WTC11 (cell line): ENCODE data around the gene RNASET2. TPM values are rescaled to one million over a fixed set of nuclear protein-coding genes. Genes with fewer than 3 reads are reported as not detected.

ENCODE experiments used
- ATAC-seq: fragments of 200-7000 bp; cut with Tn5 transposase; 2 replicates; pipeline ENCODE4 v1.10.0; 2021; ENCODE audit warnings: mild to moderate bottlenecking, moderate library complexity
- CTCF ChIA-PET: fragments of 300-600 bp; sonication (Branson Sonifier 250); formaldehyde crosslinking; loops from one replicate; lab custom pipeline; 2021; ENCODE audit warnings: antibody characterized with exemption; lab: Charles Lee
- POLR2A ChIA-PET: fragments of 350-600 bp; sonication (Branson Sonifier 250); formaldehyde crosslinking; loops from one replicate; lab custom pipeline; 2021; ENCODE audit warnings: antibody characterized with exemption; lab: Charles Lee
- DNase-seq: peaks from one replicate; pipeline ENCODE4 v3.0.0; 2021; ENCODE audit warnings: low spot score
- H3K27ac Mint-ChIP-seq: 2 replicates; pipeline ENCODE4 v1.8.0; 2021; ENCODE audit warnings: mixed read lengths
- H3K27me3 Mint-ChIP-seq: 2 replicates; pipeline ENCODE4 v1.8.0; 2021; ENCODE audit warnings: low read depth, mild to moderate bottlenecking, moderate library complexity, mixed read lengths
- H3K36me3 Mint-ChIP-seq: 2 replicates; pipeline ENCODE4 v1.8.0; 2021; ENCODE audit warnings: mixed read lengths
- H3K4me1 Mint-ChIP-seq: 2 replicates; pipeline ENCODE4 v1.8.0; 2022; ENCODE audit warnings: mixed read lengths
- H3K4me3 Mint-ChIP-seq: 2 replicates; pipeline ENCODE4 v1.8.0; 2021; ENCODE audit warnings: mild to moderate bottlenecking, moderate library complexity, mixed read lengths
- H3K9me3 Mint-ChIP-seq: 2 replicates; pipeline ENCODE4 v1.8.0; 2021; ENCODE audit warnings: mixed read lengths
- E2F1 ChIP-seq: sonication (generic); formaldehyde crosslinking; IDR thresholded peaks from 2 replicates; pipeline ENCODE4 v1.8.0; 2022; ENCODE audit warnings: mild to moderate bottlenecking, missing genetic modification reagents
- E2F4 ChIP-seq: sonication (generic); formaldehyde crosslinking; IDR thresholded peaks from 2 replicates; pipeline ENCODE4 v1.8.1; 2022; ENCODE audit warnings: low read depth, mild to moderate bottlenecking, moderate library complexity, missing genetic modification reagents, borderline replicate concordance
- ERG ChIP-seq: fragments of 250-450 bp; sonication (Bioruptor Pico); IDR thresholded peaks from 2 replicates; pipeline ENCODE4 v1.8.0; 2021; ENCODE audit warnings: mild to moderate bottlenecking
- NFATC4 ChIP-seq: fragments of 250-450 bp; sonication (Bioruptor Pico); IDR thresholded peaks from 2 replicates; pipeline ENCODE4 v1.9.0; 2021; ENCODE audit warnings: mild to moderate bottlenecking
- RELA ChIP-seq: sonication (generic); formaldehyde crosslinking; IDR thresholded peaks from 2 replicates; pipeline ENCODE4 v1.8.1; 2022; ENCODE audit warnings: missing genetic modification reagents, mild to moderate bottlenecking, borderline replicate concordance
- TEAD4 ChIP-seq: sonication (generic); formaldehyde crosslinking; IDR thresholded peaks from 2 replicates; pipeline ENCODE4 v1.8.0; 2022; ENCODE audit warnings: mild to moderate bottlenecking, missing genetic modification reagents
- TP53 ChIP-seq: sonication (generic); formaldehyde crosslinking; IDR thresholded peaks from 2 replicates; pipeline ENCODE4 v1.8.1; 2023; ENCODE audit warnings: mild to moderate bottlenecking, missing genetic modification reagents
- USF1 ChIP-seq: sonication (generic); formaldehyde crosslinking; IDR thresholded peaks from 2 replicates; pipeline ENCODE4 v1.8.0; 2022; ENCODE audit warnings: mild to moderate bottlenecking, missing genetic modification reagents
- USF2 ChIP-seq: sonication (generic); formaldehyde crosslinking; IDR thresholded peaks from 2 replicates; pipeline ENCODE4 v1.8.1; 2023; ENCODE audit warnings: mild to moderate bottlenecking, missing genetic modification reagents, moderate library complexity
- ZNF232 ChIP-seq: sonication (generic); formaldehyde crosslinking; IDR thresholded peaks from 2 replicates; pipeline ENCODE4 v1.8.0; 2022; ENCODE audit warnings: mild to moderate bottlenecking, missing genetic modification reagents
- total RNA-seq: library from RNA; stranded (reverse); gene quantifications from 3 replicates; pipeline ENCODE4 v1.2.3, GENCODE V29; 2021
- TF ChIP-seq, protein P1 (sequence below): sonication (generic); formaldehyde crosslinking; IDR thresholded peaks from 2 replicates; pipeline ENCODE4 v1.8.0; 2023; ENCODE audit warnings: missing genetic modification reagents, mild to moderate bottlenecking, borderline replicate concordance
- TF ChIP-seq, protein P2 (sequence below): fragments of 250-450 bp; sonication (Bioruptor Pico); IDR thresholded peaks from 2 replicates; pipeline ENCODE4 v1.9.0; 2021; ENCODE audit warnings: mild to moderate bottlenecking
- TF ChIP-seq, protein P3 (sequence below): fragments of 250-450 bp; sonication (Bioruptor Pico); IDR thresholded peaks from 2 replicates; pipeline ENCODE4 v1.9.0; 2021; ENCODE audit warnings: mild to moderate bottlenecking
- TF ChIP-seq, protein P4 (sequence below): fragments of 250-450 bp; sonication (Bioruptor Pico); IDR thresholded peaks from 2 replicates; pipeline ENCODE4 v2.1.2; 2022; ENCODE audit warnings: mild to moderate bottlenecking, moderate library complexity

RNASET2 gene
- total RNA-seq, 1 experiment from 2014 or later = 35.6 TPM

DNA sequence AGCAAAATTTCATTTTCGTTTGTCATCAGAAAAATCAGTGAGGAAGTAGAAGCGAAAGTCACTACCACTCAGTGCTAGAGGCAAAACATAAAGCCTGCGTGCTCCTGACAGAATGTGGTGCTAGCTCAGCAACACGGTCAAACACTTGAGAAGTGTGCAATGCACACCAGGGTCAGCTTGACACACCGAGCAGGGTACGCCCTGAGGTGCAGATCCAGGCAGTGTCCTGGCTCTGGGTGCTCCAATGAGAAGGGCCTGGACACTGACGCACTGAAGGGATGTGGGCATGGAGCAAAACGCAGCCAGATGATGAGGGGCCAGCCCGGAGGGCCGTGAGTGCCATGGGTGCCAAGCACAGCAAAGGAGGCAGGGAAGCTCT is 5.9 kb downstream of the RNASET2 start:
- ChIA-PET POLR2A (no interaction called here), CTCF (interaction anchor here (1.0 to 3.1 kb wide), 7 partner anchors 27 to 235 kb away, joined by 3 to 44 read pairs (median 4); partner anchors contain the start of gene CEP43)
- Mint-ChIP-seq H3K9me3 (peaks cover 14% of the 10 kb centered on the region), H3K4me3 (no peak overlapping the region), H3K27me3 (peaks cover 6% of the 10 kb centered on the region), H3K4me1 (peaks cover 29% of the 10 kb centered on the region), H3K36me3 (peaks cover 47% of the 10 kb centered on the region), H3K27ac (peak overlapping the region; percentile 91)
- TF ChIP-seq, protein P1, sequence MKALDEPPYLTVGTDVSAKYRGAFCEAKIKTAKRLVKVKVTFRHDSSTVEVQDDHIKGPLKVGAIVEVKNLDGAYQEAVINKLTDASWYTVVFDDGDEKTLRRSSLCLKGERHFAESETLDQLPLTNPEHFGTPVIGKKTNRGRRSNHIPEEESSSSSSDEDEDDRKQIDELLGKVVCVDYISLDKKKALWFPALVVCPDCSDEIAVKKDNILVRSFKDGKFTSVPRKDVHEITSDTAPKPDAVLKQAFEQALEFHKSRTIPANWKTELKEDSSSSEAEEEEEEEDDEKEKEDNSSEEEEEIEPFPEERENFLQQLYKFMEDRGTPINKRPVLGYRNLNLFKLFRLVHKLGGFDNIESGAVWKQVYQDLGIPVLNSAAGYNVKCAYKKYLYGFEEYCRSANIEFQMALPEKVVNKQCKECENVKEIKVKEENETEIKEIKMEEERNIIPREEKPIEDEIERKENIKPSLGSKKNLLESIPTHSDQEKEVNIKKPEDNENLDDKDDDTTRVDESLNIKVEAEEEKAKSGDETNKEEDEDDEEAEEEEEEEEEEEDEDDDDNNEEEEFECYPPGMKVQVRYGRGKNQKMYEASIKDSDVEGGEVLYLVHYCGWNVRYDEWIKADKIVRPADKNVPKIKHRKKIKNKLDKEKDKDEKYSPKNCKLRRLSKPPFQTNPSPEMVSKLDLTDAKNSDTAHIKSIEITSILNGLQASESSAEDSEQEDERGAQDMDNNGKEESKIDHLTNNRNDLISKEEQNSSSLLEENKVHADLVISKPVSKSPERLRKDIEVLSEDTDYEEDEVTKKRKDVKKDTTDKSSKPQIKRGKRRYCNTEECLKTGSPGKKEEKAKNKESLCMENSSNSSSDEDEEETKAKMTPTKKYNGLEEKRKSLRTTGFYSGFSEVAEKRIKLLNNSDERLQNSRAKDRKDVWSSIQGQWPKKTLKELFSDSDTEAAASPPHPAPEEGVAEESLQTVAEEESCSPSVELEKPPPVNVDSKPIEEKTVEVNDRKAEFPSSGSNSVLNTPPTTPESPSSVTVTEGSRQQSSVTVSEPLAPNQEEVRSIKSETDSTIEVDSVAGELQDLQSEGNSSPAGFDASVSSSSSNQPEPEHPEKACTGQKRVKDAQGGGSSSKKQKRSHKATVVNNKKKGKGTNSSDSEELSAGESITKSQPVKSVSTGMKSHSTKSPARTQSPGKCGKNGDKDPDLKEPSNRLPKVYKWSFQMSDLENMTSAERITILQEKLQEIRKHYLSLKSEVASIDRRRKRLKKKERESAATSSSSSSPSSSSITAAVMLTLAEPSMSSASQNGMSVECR (CRISPR knock-in tag) = no peak
- no peak for TF ChIP-seq TEAD4 (CRISPR knock-in tag)
- no peak for TF ChIP-seq ERG
- no peak for TF ChIP-seq ZNF232 (CRISPR knock-in tag)
- TF ChIP-seq USF2 (CRISPR knock-in tag) = no peak
- no peak for TF ChIP-seq USF1 (CRISPR knock-in tag)
- no peak for TF ChIP-seq NFATC4 (CRISPR knock-in tag)
- TF ChIP-seq, protein P2, sequence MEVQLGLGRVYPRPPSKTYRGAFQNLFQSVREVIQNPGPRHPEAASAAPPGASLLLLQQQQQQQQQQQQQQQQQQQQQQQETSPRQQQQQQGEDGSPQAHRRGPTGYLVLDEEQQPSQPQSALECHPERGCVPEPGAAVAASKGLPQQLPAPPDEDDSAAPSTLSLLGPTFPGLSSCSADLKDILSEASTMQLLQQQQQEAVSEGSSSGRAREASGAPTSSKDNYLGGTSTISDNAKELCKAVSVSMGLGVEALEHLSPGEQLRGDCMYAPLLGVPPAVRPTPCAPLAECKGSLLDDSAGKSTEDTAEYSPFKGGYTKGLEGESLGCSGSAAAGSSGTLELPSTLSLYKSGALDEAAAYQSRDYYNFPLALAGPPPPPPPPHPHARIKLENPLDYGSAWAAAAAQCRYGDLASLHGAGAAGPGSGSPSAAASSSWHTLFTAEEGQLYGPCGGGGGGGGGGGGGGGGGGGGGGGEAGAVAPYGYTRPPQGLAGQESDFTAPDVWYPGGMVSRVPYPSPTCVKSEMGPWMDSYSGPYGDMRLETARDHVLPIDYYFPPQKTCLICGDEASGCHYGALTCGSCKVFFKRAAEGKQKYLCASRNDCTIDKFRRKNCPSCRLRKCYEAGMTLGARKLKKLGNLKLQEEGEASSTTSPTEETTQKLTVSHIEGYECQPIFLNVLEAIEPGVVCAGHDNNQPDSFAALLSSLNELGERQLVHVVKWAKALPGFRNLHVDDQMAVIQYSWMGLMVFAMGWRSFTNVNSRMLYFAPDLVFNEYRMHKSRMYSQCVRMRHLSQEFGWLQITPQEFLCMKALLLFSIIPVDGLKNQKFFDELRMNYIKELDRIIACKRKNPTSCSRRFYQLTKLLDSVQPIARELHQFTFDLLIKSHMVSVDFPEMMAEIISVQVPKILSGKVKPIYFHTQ (CRISPR knock-in tag) = no peak
- no peak for TF ChIP-seq E2F1 (CRISPR knock-in tag)
- TF ChIP-seq, protein P3, sequence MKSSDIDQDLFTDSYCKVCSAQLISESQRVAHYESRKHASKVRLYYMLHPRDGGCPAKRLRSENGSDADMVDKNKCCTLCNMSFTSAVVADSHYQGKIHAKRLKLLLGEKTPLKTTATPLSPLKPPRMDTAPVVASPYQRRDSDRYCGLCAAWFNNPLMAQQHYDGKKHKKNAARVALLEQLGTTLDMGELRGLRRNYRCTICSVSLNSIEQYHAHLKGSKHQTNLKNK (CRISPR knock-in tag) = no peak
- TF ChIP-seq RELA (CRISPR knock-in tag) = no peak
- TF ChIP-seq, protein P4, sequence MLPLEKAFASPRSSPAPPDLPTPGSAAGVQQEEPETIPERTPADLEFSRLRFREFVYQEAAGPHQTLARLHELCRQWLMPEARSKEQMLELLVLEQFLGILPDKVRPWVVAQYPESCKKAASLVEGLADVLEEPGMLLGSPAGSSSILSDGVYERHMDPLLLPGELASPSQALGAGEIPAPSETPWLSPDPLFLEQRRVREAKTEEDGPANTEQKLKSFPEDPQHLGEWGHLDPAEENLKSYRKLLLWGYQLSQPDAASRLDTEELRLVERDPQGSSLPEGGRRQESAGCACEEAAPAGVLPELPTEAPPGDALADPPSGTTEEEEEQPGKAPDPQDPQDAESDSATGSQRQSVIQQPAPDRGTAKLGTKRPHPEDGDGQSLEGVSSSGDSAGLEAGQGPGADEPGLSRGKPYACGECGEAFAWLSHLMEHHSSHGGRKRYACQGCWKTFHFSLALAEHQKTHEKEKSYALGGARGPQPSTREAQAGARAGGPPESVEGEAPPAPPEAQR = no peak
- no peak for TF ChIP-seq E2F4 (CRISPR knock-in tag)
- TF ChIP-seq TP53 (CRISPR knock-in tag) = no peak
- ATAC-seq (no peak), DNase-seq (no peak)
